ENCODE results near the gene RCCD1. TPM values are rescaled to one million over a fixed set of nuclear protein-coding genes. Genes with fewer than 3 reads are reported as not detected.

Gene RCCD1
- total and polyA plus RNA-seq, 9 of the 15 experiments (the other 6 are each of a cell fraction or from before 2014, with no cell fraction given): 11.1 to 51.4 (median 24.7) TPM

- TF ChIP-seq, protein P1, sequence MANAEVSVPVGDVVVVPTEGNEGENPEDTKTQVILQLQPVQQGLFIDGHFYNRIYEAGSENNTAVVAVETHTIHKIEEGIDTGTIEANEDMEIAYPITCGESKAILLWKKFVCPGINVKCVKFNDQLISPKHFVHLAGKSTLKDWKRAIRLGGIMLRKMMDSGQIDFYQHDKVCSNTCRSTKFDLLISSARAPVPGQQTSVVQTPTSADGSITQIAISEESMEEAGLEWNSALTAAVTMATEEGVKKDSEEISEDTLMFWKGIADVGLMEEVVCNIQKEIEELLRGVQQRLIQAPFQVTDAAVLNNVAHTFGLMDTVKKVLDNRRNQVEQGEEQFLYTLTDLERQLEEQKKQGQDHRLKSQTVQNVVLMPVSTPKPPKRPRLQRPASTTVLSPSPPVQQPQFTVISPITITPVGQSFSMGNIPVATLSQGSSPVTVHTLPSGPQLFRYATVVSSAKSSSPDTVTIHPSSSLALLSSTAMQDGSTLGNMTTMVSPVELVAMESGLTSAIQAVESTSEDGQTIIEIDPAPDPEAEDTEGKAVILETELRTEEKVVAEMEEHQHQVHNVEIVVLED (CRISPR knock-in tag; IDR thresholded peaks at IDR 0.05): 0 out of 2 replicates have a peak, but pooled peaks have one; percentile 16
- TF ChIP-seq ETV1 (tag; conservative IDR thresholded peaks at IDR 0.05; ENCODE audit: low read depth) (0 out of 2 replicates have a peak, but pooled peaks have one; percentile 11), POLR2A (conservative IDR thresholded peaks at IDR 0.05) (peak; percentile 50; the same call in 1 of the 2 replicates), ZBTB40 (IDR thresholded peaks at IDR 0.05) (0 out of 2 replicates have a peak, but pooled peaks have one; percentile 25), ZBTB40 (CRISPR knock-in tag; IDR thresholded peaks at IDR 0.05) (no peak), MEIS2 (IDR thresholded peaks at IDR 0.05; ENCODE audit: partially characterized antibody) (peak; percentile 57), CHCHD3 (CRISPR knock-in tag; IDR thresholded peaks at IDR 0.05) (no peak), ZSCAN32 (CRISPR knock-in tag; IDR thresholded peaks at IDR 0.05) (no peak), ETV6 (IDR thresholded peaks at IDR 0.05; ENCODE audit: borderline replicate concordance in 1 of 2, low read depth in 2 of 2, low read length in 1 of 2) (no peak), ETV6 (CRISPR knock-in tag; IDR thresholded peaks at IDR 0.05; ENCODE audit: borderline replicate concordance) (no peak), ZNF134 (CRISPR knock-in tag; conservative IDR thresholded peaks at IDR 0.05) (no peak), MAFG (tag; conservative IDR thresholded peaks at IDR 0.05) (no peak), U2AF1 (optimal IDR thresholded peaks at IDR 0.05; ENCODE audit: low read depth, low read length) (no peak)
- TF ChIP-seq, protein P2, sequence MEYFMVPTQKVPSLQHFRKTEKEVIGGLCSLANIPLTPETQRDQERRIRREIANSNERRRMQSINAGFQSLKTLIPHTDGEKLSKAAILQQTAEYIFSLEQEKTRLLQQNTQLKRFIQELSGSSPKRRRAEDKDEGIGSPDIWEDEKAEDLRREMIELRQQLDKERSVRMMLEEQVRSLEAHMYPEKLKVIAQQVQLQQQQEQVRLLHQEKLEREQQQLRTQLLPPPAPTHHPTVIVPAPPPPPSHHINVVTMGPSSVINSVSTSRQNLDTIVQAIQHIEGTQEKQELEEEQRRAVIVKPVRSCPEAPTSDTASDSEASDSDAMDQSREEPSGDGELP (CRISPR knock-in tag; IDR thresholded peaks at IDR 0.05; ENCODE audit: borderline replicate concordance): peak; percentile 65
Observed at GRCh38 chr15:90934949-90935751, 19.5 kb upstream of the RCCD1 start, which contains the start of gene UNC45A (continued).

Measured in K562 (cell line).